ENCODE results near the gene MAP1LC3B2.
A peak's percentile ranks its signal among the peaks of the same experiment; 100 is the strongest.

The MAP1LC3B2 gene

GRCh38 chr12:116533343-116534251 is 25.6 kb upstream of the MAP1LC3B2 start:
- H4K91ac ChIP-seq (ENCODE audit: low read length), result peak overlapping the region; percentile 40
- H2BK15ac ChIP-seq (ENCODE audit: low read depth, poor library complexity, severe bottlenecking), result no peak overlapping the region
- no peaks in the 10 kb centered on the region for H3K9me3 ChIP-seq (ENCODE audit: control insufficient read depth, low read length)
- no peak overlapping the region for H3K23ac ChIP-seq (ENCODE audit: low read length in 2 of 2)
- DNase-seq, result peak; percentile 90
- H3K14ac ChIP-seq (ENCODE audit: low read length in 2 of 2), result no peak overlapping the region
- H3K4ac ChIP-seq (ENCODE audit: low read depth in 1 of 2, low read length in 2 of 2), result no peak overlapping the region
- H3K27ac ChIP-seq (ENCODE audit: low read length, poor library complexity, severe bottlenecking), result peak overlapping the region; percentile 59
- H3K27me3 ChIP-seq (ENCODE audit: control insufficient read depth in 1 of 2, insufficient read depth in 1 of 2, low read length in 2 of 2), result peaks cover 0 to 8% of the 10 kb centered on the region in 2 experiments
- H3K4me1 ChIP-seq (ENCODE audit: control insufficient read depth, insufficient read depth, low read depth, low read length), result peaks cover 20% of the 10 kb centered on the region
- H3K36me3 ChIP-seq (ENCODE audit: control insufficient read depth in 1 of 2, insufficient read depth in 2 of 2, low read depth in 1 of 2, low read length in 2 of 2), result no peaks in the 10 kb centered on the region
- H2BK12ac ChIP-seq (ENCODE audit: low read length in 2 of 2), result peak overlapping the region; percentile 67 to 87
- peak overlapping the region; percentile 66 for H3K9ac ChIP-seq (ENCODE audit: low read length)
- H2BK5ac ChIP-seq (ENCODE audit: low read depth, low read length, poor library complexity, severe bottlenecking), result no peak overlapping the region
- peak overlapping the region; percentile 91 for H3K4me2 ChIP-seq (ENCODE audit: low read length, poor library complexity, severe bottlenecking)
- H4K8ac ChIP-seq (ENCODE audit: low read length), result no peak overlapping the region
- H2AK5ac ChIP-seq (ENCODE audit: low read length, severe bottlenecking), result no peak overlapping the region
- H3K18ac ChIP-seq (ENCODE audit: low read depth in 1 of 2, low read length in 2 of 2), result peak overlapping the region in 1 of 2 experiments; percentile 84
- H2AFZ ChIP-seq (ENCODE audit: low read depth, low read length), result peak overlapping the region; percentile 57
- peak overlapping the region; percentile 74 for H2BK120ac ChIP-seq (ENCODE audit: low read depth, low read length)
- peak overlapping the region; percentile 57 to 83 for H3K4me3 ChIP-seq (ENCODE audit: insufficient read depth in 1 of 2, low read depth in 1 of 2, low read length in 2 of 2)
- no peaks in the 10 kb centered on the region for H3K79me1 ChIP-seq (replicated peaks; ENCODE audit: low read length, poor library complexity, severe bottlenecking)
- WGBS, result under 1% methylated on average over 20 of the region's 32 CpGs

GRCh38 chr12:116534311-116535121 is 24.7 kb upstream of the MAP1LC3B2 start:
- H2BK5ac ChIP-seq (ENCODE audit: low read depth, low read length, poor library complexity, severe bottlenecking), result no peak overlapping the region
- 8% methylated on average over 28 of the region's 30 CpGs for WGBS

DNA sequence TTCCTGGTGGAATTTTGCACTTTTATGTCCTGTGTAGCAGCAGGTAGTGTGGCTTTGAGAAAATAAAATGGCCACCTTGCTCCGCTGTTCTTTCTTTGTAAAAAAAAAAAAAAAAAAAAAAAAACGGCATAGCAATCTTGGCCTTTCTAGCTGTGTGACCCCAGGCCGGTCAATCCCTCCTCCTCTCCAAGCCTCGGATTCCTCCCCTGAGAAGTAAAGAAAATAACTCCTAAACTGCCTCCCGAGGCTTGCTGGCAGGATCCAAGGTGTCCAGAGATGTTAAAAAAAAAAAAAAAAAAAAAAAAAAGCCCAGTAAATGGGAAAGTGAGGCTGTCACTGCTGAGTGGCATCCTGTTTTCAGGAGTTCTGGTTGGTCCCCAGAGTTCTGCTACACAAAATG is 23.9 kb upstream of the MAP1LC3B2 start:
- Histone ChIP-seq H4K91ac (ENCODE audit: low read length) (no peak overlapping the region), H3K23ac (ENCODE audit: low read length in 2 of 2) (no peak overlapping the region), H2BK12ac (ENCODE audit: low read length in 2 of 2) (peak overlapping the region in 1 of 2 experiments; percentile 22), H2AFZ (ENCODE audit: low read depth, low read length) (no peak overlapping the region), H3K9ac (ENCODE audit: low read length) (no peak overlapping the region), H3K9me3 (ENCODE audit: control insufficient read depth, low read length) (no peaks in the 10 kb centered on the region), H3K36me3 (ENCODE audit: control insufficient read depth in 1 of 2, insufficient read depth in 2 of 2, low read depth in 1 of 2, low read length in 2 of 2) (no peaks in the 10 kb centered on the region), H3K14ac (ENCODE audit: low read length in 2 of 2) (no peak overlapping the region), H3K27me3 (ENCODE audit: control insufficient read depth in 1 of 2, insufficient read depth in 1 of 2, low read length in 2 of 2) (peaks cover 0 to 6% of the 10 kb centered on the region in 2 experiments), H2BK15ac (ENCODE audit: low read depth, poor library complexity, severe bottlenecking) (no peak overlapping the region), H3K4me3 (ENCODE audit: insufficient read depth in 1 of 2, low read depth in 1 of 2, low read length in 2 of 2) (no peak overlapping the region), H2BK5ac (ENCODE audit: low read depth, low read length, poor library complexity, severe bottlenecking) (no peak overlapping the region), H3K4me2 (ENCODE audit: low read length, poor library complexity, severe bottlenecking) (no peak overlapping the region), H2BK120ac (ENCODE audit: low read depth, low read length) (no peak overlapping the region), H3K27ac (ENCODE audit: low read length, poor library complexity, severe bottlenecking) (no peak overlapping the region), H2AK5ac (ENCODE audit: low read length, severe bottlenecking) (no peak overlapping the region), H3K79me1 (replicated peaks; ENCODE audit: low read length, poor library complexity, severe bottlenecking) (no peaks in the 10 kb centered on the region), H3K4me1 (ENCODE audit: control insufficient read depth, insufficient read depth, low read depth, low read length) (peaks cover 28% of the 10 kb centered on the region), H3K4ac (ENCODE audit: low read depth in 1 of 2, low read length in 2 of 2) (no peak overlapping the region), H4K8ac (ENCODE audit: low read length) (no peak overlapping the region), H3K18ac (ENCODE audit: low read depth in 1 of 2, low read length in 2 of 2) (no peak overlapping the region)
- WGBS, result 39% methylated on average over 5 of the region's 5 CpGs
- DNase-seq, result no peak

More at GRCh38 chr12:116534311-116535121, 24.7 kb upstream of the MAP1LC3B2 start:
- H4K91ac ChIP-seq (ENCODE audit: low read length), result peak overlapping the region; percentile 65
- no peaks in the 10 kb centered on the region for H3K9me3 ChIP-seq (ENCODE audit: control insufficient read depth, low read length)
- peak overlapping the region; percentile 79 for H4K8ac ChIP-seq (ENCODE audit: low read length)
- no peaks in the 10 kb centered on the region for H3K79me1 ChIP-seq (replicated peaks; ENCODE audit: low read length, poor library complexity, severe bottlenecking)
- H3K9ac ChIP-seq (ENCODE audit: low read length), result peak overlapping the region; percentile 66
- no peak overlapping the region for H2AFZ ChIP-seq (ENCODE audit: low read depth, low read length)
- peak overlapping the region; percentile 28 for H3K27ac ChIP-seq (ENCODE audit: low read length, poor library complexity, severe bottlenecking)
- H2BK12ac ChIP-seq (ENCODE audit: low read length in 2 of 2), result peak overlapping the region; percentile 11 to 93
- H3K14ac ChIP-seq (ENCODE audit: low read length in 2 of 2), result no peak overlapping the region
- peak; percentile 61 for DNase-seq
- H3K4me1 ChIP-seq (ENCODE audit: control insufficient read depth, insufficient read depth, low read depth, low read length), result peaks cover 23% of the 10 kb centered on the region
- peak overlapping the region; percentile 74 for H2BK120ac ChIP-seq (ENCODE audit: low read depth, low read length)
- no peak overlapping the region for H3K23ac ChIP-seq (ENCODE audit: low read length in 2 of 2)
- H2AK5ac ChIP-seq (ENCODE audit: low read length, severe bottlenecking), result no peak overlapping the region
- peak overlapping the region; percentile 18 to 83 for H3K4me3 ChIP-seq (ENCODE audit: insufficient read depth in 1 of 2, low read depth in 1 of 2, low read length in 2 of 2)
- no peaks in the 10 kb centered on the region for H3K36me3 ChIP-seq (ENCODE audit: control insufficient read depth in 1 of 2, insufficient read depth in 2 of 2, low read depth in 1 of 2, low read length in 2 of 2)
- peak overlapping the region; percentile 37 to 72 for H3K18ac ChIP-seq (ENCODE audit: low read depth in 1 of 2, low read length in 2 of 2)
- peak overlapping the region; percentile 91 for H3K4me2 ChIP-seq (ENCODE audit: low read length, poor library complexity, severe bottlenecking)
- no peak overlapping the region for H2BK15ac ChIP-seq (ENCODE audit: low read depth, poor library complexity, severe bottlenecking)
- H3K27me3 ChIP-seq (ENCODE audit: control insufficient read depth in 1 of 2, insufficient read depth in 1 of 2, low read length in 2 of 2), result peaks cover 0 to 8% of the 10 kb centered on the region in 2 experiments
- peak overlapping the region; percentile 22 to 46 for H3K4ac ChIP-seq (ENCODE audit: low read depth in 1 of 2, low read length in 2 of 2)
